Fibroblast of skin of left biceps (primary cell): ENCODE data around the gene MEGF8.
A peak's percentile ranks its signal among the peaks of the same experiment; 100 is the strongest.
"Not testable (repeated sequence)": the region's sequence is repeated elsewhere in the genome, so short reads cannot be mapped to it uniquely, and the experiment has no call there.

ENCODE experiments used
- DNase-seq, 2 experiments: peaks; one replicate each; pipeline ENCODE4 v3.0.0-alpha.2; 2013; ENCODE audit warnings: low read depth in 2 of 2

Gene MEGF8

DNA sequence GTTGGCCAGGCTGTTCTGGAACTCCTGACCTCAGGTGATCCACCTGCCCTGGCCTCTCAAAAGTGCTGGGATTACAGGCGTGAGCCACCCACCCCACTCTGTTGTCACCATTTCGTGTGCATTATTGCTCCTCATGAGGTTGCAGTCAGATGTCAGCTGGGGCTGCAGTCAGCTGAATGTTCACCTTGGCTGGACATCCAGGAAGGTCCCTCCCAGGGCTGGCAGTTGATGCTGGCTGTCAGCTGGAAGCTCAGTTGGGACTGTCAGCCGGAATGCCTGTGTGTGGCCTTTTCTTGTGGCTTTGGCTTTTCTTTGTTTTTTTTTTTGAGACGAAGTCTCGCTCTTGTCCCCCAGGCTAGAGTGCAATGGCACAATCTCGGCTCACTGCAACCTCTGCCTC lies 6.6 kb downstream of the MEGF8 start:
- no peak for DNase-seq

DNA sequence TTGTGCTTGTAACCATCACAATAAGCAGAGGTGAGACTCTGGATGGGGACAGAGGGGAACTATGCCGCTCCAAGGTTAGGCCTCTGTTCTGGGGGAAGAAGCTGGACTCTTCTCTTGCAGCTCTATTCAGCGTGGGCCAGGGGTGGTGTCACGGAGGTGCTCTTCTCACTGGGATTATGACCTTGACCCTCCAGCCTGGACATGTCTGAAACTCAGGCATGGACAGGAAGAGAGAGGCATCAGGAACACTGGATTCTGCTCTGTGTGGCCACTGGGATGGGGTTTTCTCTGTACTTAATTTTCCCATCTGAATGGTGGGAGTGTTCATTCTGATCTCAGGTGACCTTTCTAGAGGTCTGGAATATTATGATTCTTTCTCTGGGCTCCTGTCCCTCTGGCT lies 7.6 kb downstream of the MEGF8 start:
- DNase-seq: no peak

DNA sequence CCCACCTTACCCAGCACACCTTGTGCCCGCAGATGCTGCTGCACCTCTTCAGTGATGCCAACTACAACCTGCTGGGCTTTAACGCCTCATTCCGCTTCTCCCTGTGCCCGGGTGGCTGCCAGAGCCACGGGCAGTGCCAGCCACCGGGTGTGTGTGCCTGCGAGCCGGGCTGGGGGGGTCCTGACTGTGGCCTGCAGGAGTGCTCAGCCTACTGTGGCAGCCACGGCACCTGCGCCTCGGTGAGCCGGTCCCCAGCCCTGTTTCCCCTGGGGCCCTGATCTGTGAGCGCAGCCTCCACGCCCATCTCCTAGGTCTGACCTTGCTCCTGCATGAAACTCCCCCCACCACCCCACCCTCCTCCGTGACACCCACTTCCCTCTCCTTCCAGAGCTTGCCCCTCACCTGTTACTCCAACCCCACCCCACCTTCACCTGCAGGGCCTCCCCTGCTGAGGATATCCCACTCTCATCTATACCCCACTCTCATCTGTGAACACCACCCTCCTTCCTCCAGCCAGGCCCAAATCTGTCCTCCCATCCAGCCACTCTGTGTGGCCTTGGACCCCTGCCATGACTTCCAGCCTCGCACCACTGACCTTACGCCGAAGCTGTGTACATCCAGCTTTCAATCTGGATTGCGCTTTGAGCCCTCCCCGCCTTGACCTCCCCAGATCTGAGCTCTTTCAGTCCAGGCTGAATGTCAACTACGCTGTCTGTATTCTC lies 8.7 kb downstream of the MEGF8 start:
- no peak for DNase-seq

DNA sequence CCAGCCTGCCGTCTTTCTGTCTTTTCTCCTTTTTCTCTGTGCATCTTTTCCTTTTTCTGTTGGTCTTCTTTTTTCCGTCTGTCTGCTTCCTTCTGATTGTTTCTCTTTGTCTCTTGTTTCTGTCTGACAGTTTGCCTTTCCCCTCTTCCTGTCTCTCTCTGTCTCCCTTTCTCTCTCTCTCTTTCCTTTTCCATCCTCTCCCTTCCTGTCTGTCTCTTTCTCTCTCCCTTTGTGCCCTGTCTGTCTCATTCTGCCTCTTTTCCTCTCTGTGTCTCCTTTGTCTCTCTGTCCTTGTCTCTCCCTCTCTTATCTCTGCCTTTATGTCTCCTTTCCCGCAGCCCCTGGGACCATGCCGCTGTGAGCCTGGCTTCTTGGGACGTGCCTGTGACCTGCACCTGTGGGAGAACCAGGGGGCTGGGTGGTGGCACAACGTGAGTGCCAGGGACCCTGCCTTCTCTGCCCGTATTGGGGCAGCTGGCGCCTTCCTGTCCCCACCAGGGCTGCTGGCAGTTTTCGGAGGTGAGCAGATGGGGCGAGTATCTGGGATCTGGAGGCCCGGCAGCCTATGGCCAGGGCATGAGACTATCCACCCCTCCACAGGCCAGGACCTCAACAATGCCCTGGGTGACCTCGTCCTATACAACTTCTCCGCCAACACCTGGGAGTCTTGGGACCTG lies 9.4 kb downstream of the MEGF8 start:
- no peak for DNase-seq

DNA sequence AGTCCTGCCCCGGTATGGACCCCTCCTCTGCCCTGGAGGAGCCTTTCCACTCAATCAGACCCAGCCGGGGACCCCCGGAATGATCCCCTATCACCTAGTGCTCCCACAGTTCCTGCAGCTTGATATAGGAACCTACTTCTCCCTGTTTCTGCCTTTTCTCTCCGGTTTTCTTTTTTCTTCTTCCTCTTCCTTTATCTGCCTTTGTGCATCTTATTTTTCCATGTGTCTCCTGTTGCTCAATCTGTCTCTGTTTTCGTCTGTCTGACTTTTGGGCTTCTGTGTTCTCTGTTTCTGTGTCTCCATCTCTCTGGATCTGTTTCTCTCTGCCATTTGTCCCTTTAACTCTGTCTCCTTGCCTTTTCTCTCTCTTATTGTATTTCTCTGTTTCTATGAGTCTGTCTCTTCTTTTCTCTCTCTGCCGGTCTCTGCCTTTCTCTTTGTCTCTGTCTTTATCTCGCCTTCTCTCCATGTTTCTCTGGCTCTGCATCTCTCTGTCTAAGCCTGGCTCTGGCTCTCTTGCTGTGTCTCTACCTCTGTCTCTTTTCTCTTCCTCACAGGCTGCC lies 10.0 kb downstream of the MEGF8 start:
- no peak for DNase-seq

DNA sequence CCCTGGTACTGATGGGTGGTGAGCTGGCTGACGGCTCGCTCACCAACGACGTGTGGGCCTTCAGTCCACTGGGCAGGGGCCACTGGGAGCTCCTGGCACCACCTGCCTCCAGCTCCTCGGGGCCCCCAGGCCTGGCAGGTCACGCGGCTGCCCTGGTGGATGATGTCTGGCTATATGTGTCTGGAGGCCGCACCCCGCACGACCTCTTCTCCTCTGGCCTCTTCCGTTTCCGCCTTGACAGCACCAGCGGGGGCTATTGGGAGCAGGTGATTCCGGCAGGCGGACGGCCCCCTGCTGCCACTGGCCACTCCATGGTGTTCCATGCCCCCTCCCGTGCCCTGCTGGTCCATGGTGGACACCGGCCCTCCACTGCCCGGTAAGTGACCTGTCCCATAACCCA lies 10.5 kb downstream of the MEGF8 start:
- no peak for DNase-seq

DNA sequence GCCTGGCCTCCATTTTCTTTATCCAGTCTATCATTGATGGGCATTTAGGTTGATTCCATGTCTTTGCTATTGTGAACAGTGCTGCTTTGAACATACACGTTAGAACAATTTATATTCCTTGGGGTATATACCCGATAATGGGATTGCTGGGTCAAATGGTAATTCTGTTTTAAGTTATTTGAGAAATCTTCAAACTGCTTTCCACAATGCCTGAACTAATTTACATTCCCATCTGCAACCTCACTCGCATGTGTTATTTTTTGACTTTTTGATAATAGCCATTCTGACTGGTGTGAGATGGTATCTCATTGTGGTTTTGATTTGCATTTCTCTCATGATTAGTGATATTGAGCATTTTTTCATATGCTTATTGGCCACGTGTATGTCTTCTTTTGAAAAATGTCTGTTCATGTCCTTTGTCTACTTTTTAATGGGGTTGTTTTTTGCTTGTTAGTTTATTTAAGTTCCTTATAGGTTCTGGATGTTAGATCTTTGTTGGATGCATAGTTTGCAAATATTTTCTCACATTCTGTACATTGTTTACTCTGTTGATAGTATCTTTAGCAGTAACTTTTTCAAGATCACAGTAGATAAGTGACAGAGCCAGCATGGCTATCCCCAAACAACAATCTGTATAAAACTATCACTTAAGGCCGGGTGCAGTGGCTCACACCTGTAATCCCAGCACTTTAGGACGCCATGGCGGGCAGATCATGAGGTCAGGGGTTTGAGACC lies 13.9 kb downstream of the MEGF8 start:
- DNase-seq: not testable (repeated sequence)

DNA sequence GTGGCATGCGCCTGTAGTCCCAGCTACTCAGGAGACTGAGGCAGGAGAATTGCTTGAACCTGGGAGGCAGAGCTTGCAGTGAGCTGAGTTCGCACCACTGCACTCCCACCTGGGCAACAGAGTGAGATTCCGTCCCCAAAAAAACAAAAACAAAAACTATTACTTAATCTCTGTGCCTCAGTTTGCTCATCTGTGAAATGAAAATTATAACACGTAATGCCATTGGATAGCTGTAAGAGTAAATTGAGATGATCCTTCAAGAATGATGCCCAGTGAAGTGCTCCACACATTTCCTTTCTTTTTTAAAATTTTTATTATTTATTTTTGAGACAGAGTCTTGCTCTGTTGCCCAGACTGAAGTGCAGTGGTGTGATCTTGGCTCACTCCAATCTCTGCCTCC lies 14.5 kb downstream of the MEGF8 start:
- not testable (repeated sequence) for DNase-seq

DNA sequence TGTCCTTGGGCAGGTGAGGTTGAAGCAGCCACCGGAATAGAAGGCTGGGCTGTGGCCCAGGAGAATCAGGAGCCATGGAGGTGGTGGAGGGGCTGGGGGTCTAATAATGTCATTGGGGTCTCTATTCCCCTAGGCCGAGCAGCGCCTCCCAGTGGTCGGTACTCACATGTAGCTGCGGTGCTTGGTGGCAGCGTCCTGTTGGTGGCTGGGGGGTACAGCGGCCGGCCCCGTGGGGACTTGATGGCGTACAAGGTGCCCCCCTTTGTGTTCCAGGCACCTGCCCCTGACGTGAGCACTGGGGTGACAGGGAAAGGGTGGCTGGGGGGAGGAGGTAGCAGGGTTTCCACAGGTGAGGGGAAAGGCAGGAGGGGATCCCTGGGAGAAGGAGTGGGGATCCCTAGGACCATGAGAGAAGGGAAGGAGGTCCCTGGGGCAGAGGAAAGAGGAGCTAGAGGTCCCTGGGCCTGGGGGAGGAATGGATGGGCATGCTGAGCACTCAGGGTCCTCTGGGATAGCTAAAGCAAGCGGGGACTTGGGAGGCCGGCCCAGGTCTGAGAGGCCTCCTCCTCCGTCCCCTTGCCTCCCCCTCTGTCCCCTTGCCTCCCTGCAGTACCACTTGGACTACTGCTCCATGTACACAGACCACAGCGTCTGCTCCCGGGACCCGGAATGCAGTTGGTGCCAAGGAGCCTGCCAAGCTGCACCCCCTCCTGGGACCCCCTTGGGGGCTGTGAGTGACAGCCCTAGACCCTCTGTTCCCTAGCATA lies 18.1 kb downstream of the MEGF8 start:
- DNase-seq: no peak

DNA sequence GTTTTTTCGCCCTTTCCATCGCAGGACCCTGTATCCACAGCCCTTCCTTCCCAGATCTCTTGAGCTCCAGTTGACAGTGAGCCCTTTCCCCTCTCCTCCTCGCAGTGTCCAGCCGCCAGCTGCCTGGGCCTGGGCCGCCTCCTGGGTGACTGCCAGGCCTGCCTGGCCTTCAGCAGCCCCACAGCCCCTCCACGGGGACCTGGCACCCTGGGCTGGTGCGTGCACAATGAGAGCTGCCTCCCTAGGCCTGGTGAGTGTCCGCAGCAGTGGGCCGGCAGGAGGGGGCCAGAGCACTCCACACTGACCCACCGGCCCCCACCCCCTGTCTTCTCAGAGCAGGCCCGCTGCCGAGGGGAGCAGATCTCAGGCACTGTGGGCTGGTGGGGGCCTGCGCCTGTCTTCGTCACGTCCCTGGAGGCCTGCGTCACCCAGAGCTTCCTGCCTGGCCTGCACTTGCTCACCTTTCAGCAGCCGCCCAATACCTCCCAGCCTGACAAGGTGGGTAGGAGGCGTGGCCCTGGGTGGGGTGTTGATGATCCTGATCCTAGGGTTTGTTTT lies 19.0 kb downstream of the MEGF8 start:
- DNase-seq: no peak

DNA sequence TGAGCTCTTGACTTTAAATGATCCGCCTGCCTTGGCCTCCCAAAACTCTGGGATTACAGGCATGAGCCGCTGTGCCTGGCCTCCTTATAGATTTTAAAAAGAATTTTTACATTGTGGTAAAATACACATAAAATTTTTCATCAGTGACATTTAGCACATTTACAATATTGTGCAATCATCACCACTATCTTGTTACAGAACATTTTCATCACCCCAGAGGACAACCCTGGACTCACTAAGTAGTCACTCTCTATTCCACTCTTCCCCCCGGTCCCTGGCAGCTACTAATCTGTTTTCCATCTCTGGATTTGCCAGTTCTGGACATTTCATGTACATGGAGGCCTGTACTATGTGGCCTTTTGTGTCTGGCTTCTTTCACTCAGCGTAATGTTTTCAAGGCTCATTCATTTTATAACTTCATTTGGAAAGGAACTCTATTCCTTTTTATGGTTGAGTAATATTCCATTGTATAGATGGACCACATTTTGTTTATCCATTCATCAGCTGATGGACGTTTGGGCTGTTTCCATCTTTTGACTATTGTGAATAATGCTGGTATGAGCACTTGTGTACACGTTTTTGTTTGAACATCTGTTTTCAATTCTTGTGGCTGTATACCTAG lies 19.9 kb downstream of the MEGF8 start:
- peak; percentile 23 to 29 for DNase-seq

DNA sequence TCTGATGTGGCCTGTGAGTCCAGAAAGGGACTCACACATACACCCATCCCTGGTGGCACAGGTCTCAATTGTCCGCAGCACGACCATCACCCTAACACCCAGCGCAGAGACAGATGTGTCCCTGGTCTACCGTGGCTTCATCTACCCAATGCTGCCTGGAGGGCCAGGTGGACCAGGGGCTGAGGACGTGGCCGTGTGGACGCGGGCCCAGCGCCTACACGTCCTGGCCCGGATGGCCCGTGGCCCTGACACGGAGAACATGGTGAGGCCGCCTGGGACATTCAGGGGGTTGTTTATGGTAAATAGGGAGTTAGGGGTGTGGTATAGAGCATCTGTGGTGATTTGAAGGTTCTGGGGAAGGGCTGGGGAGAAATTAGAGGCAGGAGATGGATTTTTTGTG lies 22.8 kb downstream of the MEGF8 start:
- DNase-seq: no peak

DNA sequence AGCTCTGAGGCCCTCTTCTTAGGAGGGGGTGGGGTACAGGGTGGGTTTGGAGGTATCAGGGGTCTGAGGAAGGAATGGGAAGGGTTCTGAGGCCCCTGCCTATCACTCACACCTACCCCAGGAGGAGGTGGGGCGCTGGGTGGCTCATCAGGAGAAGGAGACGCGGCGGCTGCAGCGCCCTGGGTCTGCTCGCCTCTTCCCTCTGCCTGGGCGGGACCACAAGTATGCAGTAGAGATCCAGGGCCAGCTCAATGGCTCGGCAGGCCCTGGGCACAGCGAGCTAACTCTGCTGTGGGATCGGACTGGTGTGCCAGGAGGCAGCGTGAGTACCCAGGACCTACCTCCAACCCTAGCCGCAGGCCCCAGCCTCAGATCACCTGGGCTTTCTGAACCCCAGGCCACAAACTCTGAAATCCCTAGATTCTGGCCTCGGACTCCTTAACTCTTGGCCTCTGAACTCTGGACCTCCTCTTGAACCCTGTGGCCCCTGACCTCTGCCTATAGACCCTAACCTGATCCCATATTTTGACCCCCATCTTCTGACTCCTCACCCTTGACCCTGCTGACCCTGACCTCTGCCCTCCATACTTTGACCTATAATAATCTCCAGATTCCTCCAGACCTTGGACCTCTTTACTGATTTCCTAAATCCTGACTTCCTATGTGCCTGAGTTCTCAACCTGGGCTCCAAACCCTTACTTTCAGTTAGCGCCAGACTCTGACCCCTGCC lies 24.1 kb downstream of the MEGF8 start:
- DNase-seq: no peak

DNA sequence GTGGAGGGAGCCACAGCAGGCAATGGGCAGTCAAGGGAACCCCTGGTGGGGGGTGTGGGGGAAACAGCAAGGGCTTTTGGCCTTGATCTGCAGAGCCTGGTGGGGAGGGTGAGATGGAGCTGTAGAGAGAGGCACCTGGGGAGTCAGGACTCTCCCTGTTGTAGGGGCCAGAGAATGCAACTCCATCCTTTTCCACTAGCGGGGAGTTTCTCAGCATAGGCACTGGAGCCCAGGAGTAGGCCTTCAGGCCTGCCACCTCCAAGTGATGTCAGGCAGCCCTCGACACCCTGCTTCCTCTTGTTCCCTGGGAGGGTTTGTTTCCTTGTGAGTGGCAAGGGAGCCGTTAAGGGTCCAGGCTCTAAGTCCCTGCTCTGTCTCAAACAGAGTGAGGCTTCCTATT lies 25.0 kb downstream of the MEGF8 start:
- DNase-seq: no peak

DNA sequence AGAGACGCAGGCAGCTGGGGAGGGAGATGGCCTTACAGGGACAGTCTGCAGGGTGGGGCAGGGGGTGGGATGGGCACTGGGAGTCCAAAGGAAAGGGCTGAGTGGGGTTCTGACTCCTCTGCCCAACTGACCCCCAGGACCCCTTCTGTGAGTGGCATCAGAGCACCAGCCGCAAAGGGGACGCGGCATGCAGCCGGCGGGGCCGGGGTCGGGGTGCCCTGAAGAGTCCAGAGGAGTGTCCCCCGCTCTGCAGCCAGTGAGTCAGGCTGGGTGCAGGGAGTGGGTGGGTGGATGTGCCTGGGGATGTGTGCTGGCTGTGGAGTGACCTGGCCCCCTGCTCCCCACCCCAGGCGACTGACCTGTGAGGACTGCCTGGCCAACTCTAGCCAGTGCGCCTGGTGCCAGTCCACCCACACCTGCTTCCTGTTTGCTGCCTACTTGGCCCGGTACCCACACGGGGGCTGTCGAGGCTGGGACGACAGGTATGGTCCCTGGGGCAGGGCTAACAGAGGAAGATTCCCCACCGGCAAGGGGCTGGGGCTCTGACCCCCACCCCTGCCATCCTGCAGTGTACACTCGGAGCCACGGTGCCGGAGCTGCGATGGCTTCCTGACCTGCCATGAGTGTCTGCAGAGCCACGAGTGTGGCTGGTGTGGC lies 25.8 kb downstream of the MEGF8 start:
- no peak for DNase-seq

DNA sequence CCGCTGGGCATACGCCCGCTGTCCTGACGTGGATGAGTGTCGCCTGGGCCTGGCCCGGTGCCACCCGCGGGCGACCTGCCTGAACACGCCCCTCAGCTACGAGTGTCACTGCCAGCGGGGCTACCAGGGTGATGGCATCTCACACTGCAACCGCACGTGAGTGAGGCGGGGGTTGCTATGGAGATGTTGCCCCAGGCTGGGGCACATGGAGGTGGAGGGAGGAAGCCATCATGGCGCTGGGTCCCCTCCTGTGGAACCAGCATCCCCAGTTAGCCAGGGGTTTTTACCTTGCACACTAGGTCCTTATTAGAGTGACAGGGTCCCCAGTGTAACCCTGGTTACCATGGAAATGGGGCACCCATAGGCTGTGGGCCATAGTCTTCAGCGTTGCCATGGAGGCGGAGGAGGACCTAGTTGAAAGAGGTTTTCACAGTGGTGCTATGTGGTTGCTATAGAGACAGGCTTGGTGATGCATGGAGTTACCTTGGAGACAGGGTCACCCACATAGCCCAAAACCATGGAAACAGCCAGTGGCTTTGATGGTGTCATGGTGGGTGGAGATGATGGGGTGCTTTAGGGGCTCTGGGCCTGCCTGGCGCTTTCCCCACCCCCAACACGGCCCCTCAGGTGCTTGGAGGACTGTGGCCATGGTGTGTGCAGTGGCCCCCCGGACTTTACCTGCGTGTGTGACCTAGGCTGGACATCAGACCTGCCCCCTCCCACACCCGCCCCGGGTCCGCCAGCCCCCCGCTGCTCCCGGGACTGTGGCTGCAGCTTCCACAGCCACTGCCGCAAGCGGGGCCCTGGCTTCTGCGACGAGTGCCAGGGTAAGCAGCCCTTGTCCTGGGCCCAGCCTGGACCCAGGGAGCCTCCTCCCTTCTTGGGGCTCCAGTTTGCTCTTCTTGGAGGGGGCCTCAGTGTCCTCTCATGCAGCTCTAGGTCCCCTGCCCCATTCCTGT lies 27.1 kb downstream of the MEGF8 start:
- no peak for DNase-seq

DNA sequence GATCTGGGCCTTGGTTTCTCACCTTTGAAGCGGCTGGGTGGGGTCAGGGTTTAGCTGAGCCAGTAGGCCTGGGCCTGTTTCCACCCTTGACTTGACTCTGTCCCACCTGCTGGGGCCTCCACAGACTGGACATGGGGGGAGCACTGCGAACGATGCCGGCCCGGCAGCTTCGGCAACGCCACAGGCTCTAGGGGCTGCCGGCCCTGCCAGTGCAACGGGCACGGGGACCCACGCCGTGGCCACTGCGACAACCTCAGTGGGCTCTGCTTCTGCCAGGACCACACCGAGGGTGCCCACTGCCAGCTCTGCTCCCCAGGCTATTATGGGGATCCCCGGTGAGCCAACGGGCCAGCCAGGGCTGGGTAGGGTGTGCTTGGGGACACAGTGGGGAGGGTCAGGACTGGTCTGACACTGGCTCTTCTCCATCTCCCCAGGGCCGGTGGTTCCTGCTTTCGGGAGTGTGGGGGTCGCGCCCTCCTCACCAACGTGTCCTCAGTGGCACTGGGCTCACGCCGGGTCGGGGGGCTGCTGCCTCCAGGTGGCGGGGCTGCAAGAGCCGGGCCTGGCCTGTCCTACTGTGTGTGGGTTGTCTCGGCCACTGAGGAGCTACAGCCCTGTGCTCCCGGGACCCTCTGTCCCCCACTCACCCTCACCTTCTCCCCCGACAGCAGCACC lies 28.0 kb downstream of the MEGF8 start:
- no peak for DNase-seq

DNA sequence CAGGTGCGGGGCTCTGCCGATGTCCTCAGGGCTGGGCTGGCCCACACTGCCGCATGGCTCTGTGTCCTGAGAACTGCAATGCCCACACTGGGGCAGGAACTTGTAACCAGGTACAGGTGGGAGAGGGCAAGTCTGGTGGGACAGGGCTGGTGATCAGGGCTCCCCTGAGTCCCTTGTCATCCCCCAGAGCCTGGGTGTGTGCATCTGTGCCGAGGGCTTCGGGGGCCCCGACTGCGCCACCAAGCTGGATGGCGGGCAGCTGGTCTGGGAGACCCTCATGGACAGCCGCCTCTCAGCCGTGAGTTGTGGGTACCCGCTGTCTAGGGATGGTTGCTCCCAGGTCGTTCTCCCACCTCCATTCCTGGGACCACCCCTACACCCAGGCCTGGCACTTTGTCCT lies 30.5 kb downstream of the MEGF8 start:
- no peak for DNase-seq
